Measurements from ENCODE around the gene GRAMD1B. TPM values are rescaled to one million over a fixed set of nuclear protein-coding genes. Genes with fewer than 3 reads are reported as not detected.

The GRAMD1B gene
- total RNA-seq, 4 donors from 2014 or later = under 0.01 to 6.5 (median 3.7) TPM

GRCh38 chr11:123437236-123437979, 7.3 kb downstream of the GRAMD1B start:
- intact Hi-C loops (cut with DNase I; ENCODE audit: low total_unique reads) = no loop called here
- TF ChIP-seq POLR2A (IDR thresholded peaks at IDR 0.05) (no peak), CTCF (IDR thresholded peaks at IDR 0.05) (no peak)
- Histone ChIP-seq H3K4me1 (no peaks in the 10 kb centered on the region), H3K27me3 (no peaks in the 10 kb centered on the region), H3K4me3 (no peak overlapping the region), H3K9me3 (no peaks in the 10 kb centered on the region), H3K36me3 (no peaks in the 10 kb centered on the region), H3K27ac (no peak overlapping the region)
- no peak for DNase-seq

DNA sequence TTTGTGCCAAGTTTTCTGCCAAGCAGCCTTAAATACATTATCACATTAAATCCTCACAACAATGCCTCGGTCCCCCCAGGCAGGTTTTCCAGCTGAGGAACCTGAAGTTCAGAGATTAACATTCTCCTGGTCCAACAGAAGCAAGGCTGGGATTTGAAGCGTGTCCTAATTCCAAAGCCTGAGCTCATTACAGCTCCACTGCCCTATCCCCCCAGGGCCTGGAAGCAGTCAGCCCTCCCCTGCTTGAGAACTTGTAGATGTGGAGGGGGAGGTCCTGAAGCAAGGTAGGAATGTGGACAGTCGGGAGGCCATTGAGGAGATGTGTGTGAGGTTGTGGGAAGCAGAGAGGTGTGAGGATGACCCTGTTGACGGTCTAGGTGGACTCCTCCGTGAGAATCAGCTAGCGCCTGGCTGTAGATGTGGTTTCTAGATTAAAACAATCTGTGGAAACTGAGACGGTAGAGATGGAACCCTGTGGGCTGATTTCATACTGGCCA, 8.1 kb downstream of the GRAMD1B start:
- H3K4me1 ChIP-seq = no peaks in the 10 kb centered on the region
- H3K27ac ChIP-seq = no peak overlapping the region
- no peaks in the 10 kb centered on the region for H3K9me3 ChIP-seq
- intact Hi-C loops (cut with DNase I; ENCODE audit: low total_unique reads) = no loop called here
- no peak overlapping the region for H3K4me3 ChIP-seq
- TF ChIP-seq CTCF (IDR thresholded peaks at IDR 0.05) (no peak), POLR2A (IDR thresholded peaks at IDR 0.05) (no peak)
- no peaks in the 10 kb centered on the region for H3K27me3 ChIP-seq
- no peak for DNase-seq
- no peaks in the 10 kb centered on the region for H3K36me3 ChIP-seq

- Histone ChIP-seq H3K27me3 (no peaks in the 10 kb centered on the region), H3K9me3 (no peaks in the 10 kb centered on the region), H3K36me3 (no peaks in the 10 kb centered on the region), H3K27ac (no peak overlapping the region), H3K4me1 (no peaks in the 10 kb centered on the region), H3K4me3 (no peak overlapping the region)
- intact Hi-C loops (cut with DNase I; ENCODE audit: low total_unique reads) = no loop called here
- TF ChIP-seq CTCF (IDR thresholded peaks at IDR 0.05) = no peak
- DNase-seq = no peak
These were observed 9.5 kb downstream of the GRAMD1B start for GRCh38 chr11:123439616-123440015.

DNA sequence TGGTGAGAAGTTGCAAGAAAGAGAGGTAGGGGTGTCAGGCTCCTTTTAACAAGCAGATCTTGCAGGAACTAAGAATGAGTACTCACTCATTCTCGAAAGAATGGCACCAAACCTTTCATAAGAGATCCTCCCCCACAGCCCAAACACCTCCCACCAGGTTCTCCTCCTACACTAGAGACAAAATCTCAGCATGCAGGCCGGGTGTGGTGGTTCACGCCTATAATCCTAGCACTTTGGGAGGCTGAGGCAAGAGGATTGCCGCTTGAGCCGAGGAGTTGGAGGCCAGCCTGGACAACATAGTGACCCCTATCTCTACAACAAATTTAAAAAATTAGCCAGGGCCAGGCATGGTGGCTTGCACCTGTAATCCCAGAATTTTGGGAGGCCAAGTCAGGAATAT, 11.1 kb downstream of the GRAMD1B start:
- Histone ChIP-seq H3K27ac (no peak overlapping the region), H3K4me1 (no peaks in the 10 kb centered on the region), H3K36me3 (no peaks in the 10 kb centered on the region), H3K27me3 (no peaks in the 10 kb centered on the region), H3K4me3 (no peak overlapping the region), H3K9me3 (no peaks in the 10 kb centered on the region)
- no peak for DNase-seq
- intact Hi-C loops (cut with DNase I; ENCODE audit: low total_unique reads) = no loop called here
- TF ChIP-seq POLR2A (IDR thresholded peaks at IDR 0.05) (no peak), CTCF (IDR thresholded peaks at IDR 0.05) (no peak)

DNA sequence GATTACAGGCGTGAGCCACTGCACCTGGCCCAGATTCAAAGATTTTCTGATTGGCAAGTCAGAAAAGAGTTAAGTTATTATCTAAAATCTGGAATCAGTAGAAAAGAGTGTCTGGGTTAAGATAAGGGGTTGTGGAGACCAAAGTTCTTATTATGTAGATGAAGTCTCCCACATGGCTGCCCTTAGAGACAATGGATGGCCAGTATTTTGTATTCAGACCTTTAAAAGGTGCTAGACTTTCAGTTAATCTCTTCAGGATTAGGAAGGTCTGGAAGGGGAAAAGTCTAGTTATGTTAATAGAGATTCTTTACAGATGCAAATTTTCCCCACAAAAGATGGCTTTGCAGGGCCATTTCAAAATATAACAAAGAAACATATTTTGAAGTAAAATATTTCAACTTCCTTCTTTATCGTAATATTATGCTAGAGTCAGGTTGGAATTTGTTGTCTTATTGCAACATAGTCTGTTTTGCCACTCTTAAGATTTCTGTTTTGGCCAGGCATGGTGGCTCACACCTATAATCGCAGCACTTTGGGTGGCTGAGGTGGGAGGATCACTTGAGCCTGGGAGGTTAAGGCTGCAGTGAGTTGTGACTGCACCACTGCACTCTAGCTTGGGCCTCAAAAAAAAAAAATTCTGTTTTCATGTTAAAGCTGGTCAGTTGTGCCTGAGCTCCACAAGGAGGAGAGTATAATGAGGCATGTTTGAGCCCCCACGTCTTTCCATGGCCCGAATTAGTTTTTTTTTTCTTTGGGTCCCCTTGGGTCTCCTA, 14.0 kb downstream of the GRAMD1B start:
- Histone ChIP-seq H3K27ac (no peak overlapping the region), H3K9me3 (no peaks in the 10 kb centered on the region), H3K36me3 (no peaks in the 10 kb centered on the region), H3K4me3 (no peak overlapping the region), H3K4me1 (no peaks in the 10 kb centered on the region), H3K27me3 (no peaks in the 10 kb centered on the region)
- intact Hi-C loops (cut with DNase I; ENCODE audit: low total_unique reads) = no loop called here
- no peak for DNase-seq
- TF ChIP-seq CTCF (IDR thresholded peaks at IDR 0.05) (no peak), POLR2A (IDR thresholded peaks at IDR 0.05) (no peak)
